CD4-positive, alpha-beta T cell (primary cell): Measurements from ENCODE around the gene TBATA. TPM values are rescaled to one million over a fixed set of nuclear protein-coding genes. Genes with fewer than 3 reads are reported as not detected.

Source experiments
- ATAC-seq: fragments of 200-7000 bp; cut with Tn5 transposase; one replicate; pipeline ENCODE4 v1.10.0; 2022; ENCODE audit warnings: mild to moderate bottlenecking; ENCODE audit not compliant: poor library complexity
- CTCF ChIA-PET: fragments of 350-600 bp; sonication (Branson Sonifier 250); formaldehyde crosslinking; loops from one replicate; lab custom pipeline; 2021; ENCODE audit warnings: antibody characterized with exemption, inconsistent platforms; lab: Charles Lee
- POLR2A ChIA-PET: fragments of 350-600 bp; sonication (Branson Sonifier 250); formaldehyde crosslinking; loops from one replicate; lab custom pipeline; 2021; ENCODE audit warnings: antibody characterized with exemption, inconsistent platforms; lab: Charles Lee
- DNase-seq, 14 experiments: peaks; one replicate each; pipeline ENCODE4 v3.0.0-alpha.2; 2013 to 2020; ENCODE audit warnings: mixed read lengths in 2 of 14
- H3K27ac ChIP-seq, 2 donors: one replicate each; pipeline versions ENCODE4 v1.5.1 to v1.7.0; 2013; ENCODE audit warnings: low read length in 2 of 2, low read depth in 1 of 2, mild to moderate bottlenecking in 1 of 2
- H3K27me3 ChIP-seq, 2 experiments: 1 replicate in 1 of 2; 2 replicates in 1 of 2; pipeline versions ENCODE4 v1.6.1 to v1.7.0; 2013; ENCODE audit warnings: low read length in 2 of 2, control low read depth in 1 of 2, mild to moderate bottlenecking in 1 of 2, moderate library complexity in 1 of 2; ENCODE audit not compliant: insufficient read depth in 2 of 2, control insufficient read depth in 1 of 2
- H3K36me3 ChIP-seq: one replicate; pipeline ENCODE4 v1.6.1; 2013; ENCODE audit warnings: low read length, control low read depth; ENCODE audit not compliant: insufficient read depth
- H3K4me1 ChIP-seq: one replicate; pipeline ENCODE4 v1.6.1; 2013; ENCODE audit warnings: low read length, control low read depth; ENCODE audit not compliant: insufficient read depth
- H3K4me3 ChIP-seq: one replicate; pipeline ENCODE4 v1.5.1; 2013; ENCODE audit warnings: mild to moderate bottlenecking, low read length, moderate library complexity
- H3K9me3 ChIP-seq, 2 experiments: 1 replicate in 1 of 2; 2 replicates in 1 of 2; pipeline versions ENCODE4 v1.6.1 to v1.7.0; 2013; ENCODE audit warnings: low read length in 2 of 2, mild to moderate bottlenecking in 2 of 2, control low read depth in 1 of 2, moderate library complexity in 1 of 2; ENCODE audit not compliant: control insufficient read depth in 1 of 2, insufficient read depth in 1 of 2
- H3K27ac Mint-ChIP-seq: one replicate; pipeline ENCODE4 v1.8.0; 2020; ENCODE audit warnings: mixed read lengths
- H3K27me3 Mint-ChIP-seq: one replicate; pipeline ENCODE4 v1.8.0; 2021; ENCODE audit warnings: mixed read lengths
- H3K36me3 Mint-ChIP-seq: one replicate; pipeline ENCODE4 v1.8.0; 2021; ENCODE audit warnings: low read depth, mixed read lengths
- H3K4me1 Mint-ChIP-seq: one replicate; pipeline ENCODE4 v1.8.0; 2021; ENCODE audit warnings: low read depth, mixed read lengths
- H3K4me3 Mint-ChIP-seq: one replicate; pipeline ENCODE4 v1.8.0; 2020; ENCODE audit warnings: mild to moderate bottlenecking, mixed read lengths
- H3K9me3 Mint-ChIP-seq: one replicate; pipeline ENCODE4 v1.8.0; 2020; ENCODE audit warnings: mixed read lengths
- CTCF ChIP-seq: fragments of 200-600 bp; IDR thresholded peaks from one replicate; pipeline ENCODE4 v1.8.0; 2022; ENCODE audit warnings: antibody characterized with exemption, mild to moderate bottlenecking
- intact Hi-C, 2 experiments: fragments of 100-400 bp; cut with DNase I in 1 of 2; cut with micrococcal nuclease in 1 of 2; formaldehyde crosslinking; loops; one replicate each; pipeline versions ENCODE4 v1.15.1 to v1.9.0; 2023 to 2025; cut with DNase I, micrococcal nuclease
- total RNA-seq, 174 experiments: library from RNA in 2 of 174; stranded (reverse) in 2 of 174; gene quantifications; one replicate each; pipeline ENCODE4 v1.2.3 and lab custom pipeline; 2021 to 2026

Gene TBATA
- total RNA-seq, 2 experiments from 2014 or later, result not detected

GRCh38 chr10:70786799-70787415 lies 1.7 kb upstream of the TBATA start:
- TF ChIP-seq CTCF, result no peak
- Histone ChIP-seq H3K27me3 (peaks cover 0 to 8% of the 10 kb centered on the region in 2 experiments), H3K9me3 (no peaks in the 10 kb centered on the region), H3K4me3 (no peak overlapping the region), H3K27ac (no peak overlapping the region), H3K36me3 (no peaks in the 10 kb centered on the region), H3K4me1 (peaks cover 6% of the 10 kb centered on the region)
- ATAC-seq, result no peak
- H3K4me3 Mint-ChIP-seq, result no peak overlapping the region
- H3K36me3 Mint-ChIP-seq, result no peaks in the 10 kb centered on the region
- H3K9me3 Mint-ChIP-seq, result no peaks in the 10 kb centered on the region
- ChIA-PET POLR2A (no interaction called here), CTCF (no interaction called here)
- H3K4me1 Mint-ChIP-seq, result no peaks in the 10 kb centered on the region
- peak in 1 of 14 experiments; percentile 5 for DNase-seq
- no peak overlapping the region for H3K27ac Mint-ChIP-seq
- peaks cover 6% of the 10 kb centered on the region for H3K27me3 Mint-ChIP-seq
- intact Hi-C loops, result no loop called here

GRCh38 chr10:70784471-70784870 lies 706 bp downstream of the TBATA start:
- Mint-ChIP-seq H3K36me3 (no peaks in the 10 kb centered on the region), H3K4me1 (no peaks in the 10 kb centered on the region), H3K4me3 (no peak overlapping the region), H3K9me3 (no peaks in the 10 kb centered on the region), H3K27me3 (no peaks in the 10 kb centered on the region), H3K27ac (no peak overlapping the region)
- intact Hi-C loops, result no loop called here
- ATAC-seq, result no peak
- POLR2A ChIA-PET, result no interaction called here
- H3K36me3 ChIP-seq, result no peaks in the 10 kb centered on the region
- peaks cover 6% of the 10 kb centered on the region for H3K4me1 ChIP-seq
- no peak overlapping the region for H3K4me3 ChIP-seq
- H3K9me3 ChIP-seq, result no peaks in the 10 kb centered on the region
- H3K27me3 ChIP-seq, result peaks cover 0 to 8% of the 10 kb centered on the region in 2 experiments
- no peak for TF ChIP-seq CTCF
- no peak overlapping the region for H3K27ac ChIP-seq
- no peak for DNase-seq
- CTCF ChIA-PET, result no interaction called here

GRCh38 chr10:70784016-70784415 lies 1.2 kb downstream of the TBATA start:
- H3K4me3 Mint-ChIP-seq, result no peak overlapping the region
- intact Hi-C loops, result no loop called here
- H3K27ac Mint-ChIP-seq, result no peak overlapping the region

More at GRCh38 chr10:70784016-70784415, 1.2 kb downstream of the TBATA start:
- Histone ChIP-seq H3K36me3 (no peaks in the 10 kb centered on the region), H3K27me3 (peaks cover 0 to 8% of the 10 kb centered on the region in 2 experiments), H3K9me3 (no peaks in the 10 kb centered on the region), H3K4me1 (peaks cover 6% of the 10 kb centered on the region), H3K27ac (no peak overlapping the region), H3K4me3 (no peak overlapping the region)
- Mint-ChIP-seq H3K27me3 (no peaks in the 10 kb centered on the region), H3K4me1 (no peaks in the 10 kb centered on the region), H3K36me3 (no peaks in the 10 kb centered on the region), H3K9me3 (no peaks in the 10 kb centered on the region)
- ATAC-seq (no peak), DNase-seq (no peak)
- CTCF ChIA-PET, result no interaction called here
- POLR2A ChIA-PET, result no interaction called here
- TF ChIP-seq CTCF, result no peak
